ENCODE data around the gene PRDX1. TPM values are rescaled to one million over a fixed set of nuclear protein-coding genes. Genes with fewer than 3 reads are reported as not detected.

The PRDX1 gene
- total and polyA plus RNA-seq, 11 donors = 249 to 671 (median 320) TPM

- no peaks in the 10 kb centered on the region for H3K27me3 ChIP-seq
- 73 to 89% (median 84%) methylated on average over 2 of the region's 2 CpGs for WGBS, 4 donors
- H3K36me3 ChIP-seq = peaks cover 0 to 78% (median 41%) of the 10 kb centered on the region in 9 donors
- H3K4me3 ChIP-seq = no peak overlapping the region
- ATAC-seq (no peak), DNase-seq (no peak)
- no peak overlapping the region for H3K27ac ChIP-seq
- intact Hi-C loops (cut with DNase I) = no loop called here
- TF ChIP-seq, protein P1, sequence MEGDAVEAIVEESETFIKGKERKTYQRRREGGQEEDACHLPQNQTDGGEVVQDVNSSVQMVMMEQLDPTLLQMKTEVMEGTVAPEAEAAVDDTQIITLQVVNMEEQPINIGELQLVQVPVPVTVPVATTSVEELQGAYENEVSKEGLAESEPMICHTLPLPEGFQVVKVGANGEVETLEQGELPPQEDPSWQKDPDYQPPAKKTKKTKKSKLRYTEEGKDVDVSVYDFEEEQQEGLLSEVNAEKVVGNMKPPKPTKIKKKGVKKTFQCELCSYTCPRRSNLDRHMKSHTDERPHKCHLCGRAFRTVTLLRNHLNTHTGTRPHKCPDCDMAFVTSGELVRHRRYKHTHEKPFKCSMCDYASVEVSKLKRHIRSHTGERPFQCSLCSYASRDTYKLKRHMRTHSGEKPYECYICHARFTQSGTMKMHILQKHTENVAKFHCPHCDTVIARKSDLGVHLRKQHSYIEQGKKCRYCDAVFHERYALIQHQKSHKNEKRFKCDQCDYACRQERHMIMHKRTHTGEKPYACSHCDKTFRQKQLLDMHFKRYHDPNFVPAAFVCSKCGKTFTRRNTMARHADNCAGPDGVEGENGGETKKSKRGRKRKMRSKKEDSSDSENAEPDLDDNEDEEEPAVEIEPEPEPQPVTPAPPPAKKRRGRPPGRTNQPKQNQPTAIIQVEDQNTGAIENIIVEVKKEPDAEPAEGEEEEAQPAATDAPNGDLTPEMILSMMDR (IDR thresholded peaks at IDR 0.05) = no peak
- no peak for TF ChIP-seq POLR2A (IDR thresholded peaks at IDR 0.05)
- peaks cover 0 to 12% (median 8%) of the 10 kb centered on the region in 12 donors for H3K4me1 ChIP-seq
- no peaks in the 10 kb centered on the region for H3K9me3 ChIP-seq
Measured at GRCh38 chr1:45563843-45564242, 42.2 kb upstream of the PRDX1 start.

GRCh38 chr1:45557422-45557944 lies 35.8 kb upstream of the PRDX1 start:
- TF ChIP-seq, protein P1 (IDR thresholded peaks at IDR 0.05) = no peak
- TF ChIP-seq POLR2A (IDR thresholded peaks at IDR 0.05) = no peak
- Histone ChIP-seq H3K4me3 (no peak overlapping the region), H3K36me3 (peaks cover 0 to 65% (median 17%) of the 10 kb centered on the region in 9 donors), H3K4me1 (peaks cover 0 to 16% (median 2%) of the 10 kb centered on the region in 12 donors), H3K9me3 (no peaks in the 10 kb centered on the region), H3K27ac (peak overlapping the region in 1 of 12 donors; percentile 27), H3K27me3 (no peaks in the 10 kb centered on the region)
- ATAC-seq = no peak
- DNase-seq = no peak
- 46 to 72% (median 61%) methylated on average over 3 of the region's 3 CpGs for WGBS, 4 donors
- intact Hi-C loops (cut with DNase I) = loop anchor here in 2 of 10 donors (5.0 kb wide), 2 partner anchors 40 to 200 kb away; no protein-coding TSS in a partner anchor

DNA sequence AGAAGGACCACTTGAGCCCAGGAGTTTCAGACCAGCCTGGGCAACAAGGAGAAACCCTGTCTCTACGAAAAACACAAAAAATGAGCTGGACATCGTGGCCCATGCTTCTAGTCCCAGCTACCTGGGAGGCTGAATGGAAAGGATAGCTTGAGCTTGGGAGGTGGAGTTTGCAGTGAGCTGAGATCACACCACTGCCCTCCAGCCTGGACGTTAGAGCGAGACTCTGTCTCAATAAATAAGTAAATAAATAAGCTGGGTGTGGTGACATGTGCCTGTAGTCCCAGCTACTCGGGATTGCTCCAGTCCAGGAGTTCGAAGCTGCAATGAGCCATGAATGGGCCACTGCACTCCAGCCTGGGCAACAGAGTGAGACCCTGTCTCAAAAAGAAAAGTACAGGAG lies 32.5 kb upstream of the PRDX1 start:
- Histone ChIP-seq H3K9me3 (no peaks in the 10 kb centered on the region), H3K4me1 (peaks cover 0 to 37% (median 16%) of the 10 kb centered on the region in 12 donors), H3K27me3 (no peaks in the 10 kb centered on the region), H3K4me3 (no peak overlapping the region), H3K27ac (no peak overlapping the region), H3K36me3 (peaks cover 0 to 46% (median 6%) of the 10 kb centered on the region in 9 donors)
- DNase-seq = no peak
- intact Hi-C loops (cut with DNase I) = loop anchor here in 1 of 10 donors (5.0 kb wide), 1 partner anchor 37 kb away; no protein-coding TSS in a partner anchor
- TF ChIP-seq, protein P1 (IDR thresholded peaks at IDR 0.05) = no peak
- no peak for TF ChIP-seq POLR2A (IDR thresholded peaks at IDR 0.05)
- 85 to 92% (median 89%) methylated on average over 6 of the region's 6 CpGs for WGBS, 4 donors
- ATAC-seq = no peak

DNA sequence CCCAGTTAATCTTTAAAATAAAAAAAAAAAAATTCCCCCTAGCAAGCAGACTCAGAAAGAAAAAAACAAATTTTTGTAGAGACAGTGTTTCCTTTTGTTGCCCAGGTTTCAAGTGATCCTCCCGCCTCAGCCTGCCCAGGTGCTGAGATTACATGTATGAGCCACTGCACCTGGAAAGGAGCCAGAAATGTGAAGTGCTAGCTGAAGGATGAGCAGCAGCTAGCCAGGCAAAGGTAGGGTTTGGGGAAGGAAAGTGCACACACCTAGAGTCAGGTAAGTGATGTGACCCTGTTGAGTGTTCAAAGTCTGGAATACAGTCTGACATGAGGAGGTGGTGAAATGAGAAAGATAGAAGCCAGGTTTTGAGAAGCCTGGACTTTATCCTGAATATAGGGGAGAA lies 30.6 kb upstream of the PRDX1 start:
- no peaks in the 10 kb centered on the region for H3K27me3 ChIP-seq
- peaks cover 0 to 41% (median 6%) of the 10 kb centered on the region in 9 donors for H3K36me3 ChIP-seq
- H3K4me1 ChIP-seq = peaks cover 0 to 34% (median 15%) of the 10 kb centered on the region in 12 donors
- ATAC-seq (no peak), DNase-seq (no peak)
- peak overlapping the region in 4 of 12 donors; percentile 73 to 87 (median 76) for H3K4me3 ChIP-seq
- no peak overlapping the region for H3K27ac ChIP-seq
- TF ChIP-seq, protein P1 (IDR thresholded peaks at IDR 0.05) = no peak
- TF ChIP-seq POLR2A (IDR thresholded peaks at IDR 0.05) = no peak
- no peaks in the 10 kb centered on the region for H3K9me3 ChIP-seq
- WGBS, 4 donors = 70 to 77% (median 75%) methylated on average over 1 of the region's 1 CpG
- intact Hi-C loops (cut with DNase I) = loop anchor here in 1 of 10 donors (5.0 kb wide), 1 partner anchor 35 kb away; no protein-coding TSS in a partner anchor
